HG03196 (cell line): ENCODE data around the gene CAPN8.

Experiments
- ATAC-seq: cut with Tn5 transposase; IDR thresholded peaks from one replicate; pipeline ENCODE4 v1.9.1; 2021; ENCODE audit not compliant: unreplicated experiment

The CAPN8 gene

DNA sequence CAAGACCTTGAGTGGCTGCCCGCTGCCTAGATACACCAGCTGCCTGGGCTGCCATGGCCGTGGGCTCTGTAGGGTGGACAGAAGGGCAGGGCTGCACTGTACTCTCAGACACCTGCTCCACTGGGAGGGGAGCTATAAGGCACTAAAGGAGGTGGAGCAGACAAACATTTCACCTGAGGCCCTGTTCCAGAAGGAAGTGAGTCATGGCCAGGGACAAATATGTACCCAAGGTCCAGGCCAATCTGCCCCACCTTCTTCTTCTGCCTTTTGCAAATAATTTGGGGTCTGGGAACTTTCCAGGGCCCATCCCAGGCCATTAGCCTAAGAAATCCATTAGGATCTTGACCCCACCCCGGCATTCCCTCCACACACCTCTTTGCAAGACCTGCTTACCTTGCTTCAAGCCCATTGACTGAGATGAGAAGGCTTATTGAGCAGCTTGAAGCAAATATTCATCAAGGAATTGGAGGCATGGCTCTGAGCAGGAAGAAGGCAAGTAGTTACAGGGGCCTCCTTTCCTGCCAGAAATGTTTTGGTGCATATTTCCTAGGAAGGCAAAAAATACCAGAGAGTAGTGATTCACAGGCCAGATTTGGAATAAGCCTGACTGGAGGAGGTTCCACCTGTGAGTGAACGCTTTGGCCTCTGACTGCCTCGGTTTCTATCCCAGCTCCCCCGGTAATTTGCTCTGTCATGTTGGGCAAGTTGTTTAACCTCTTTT is at the start of gene CAPN8:
Gene CAPN8, minus strand, starts transcription at position 110 of the 721 bp plus-strand sequence. Its CDS starts 55 bp downstream, at position 55.
- ATAC-seq, result no peak

DNA sequence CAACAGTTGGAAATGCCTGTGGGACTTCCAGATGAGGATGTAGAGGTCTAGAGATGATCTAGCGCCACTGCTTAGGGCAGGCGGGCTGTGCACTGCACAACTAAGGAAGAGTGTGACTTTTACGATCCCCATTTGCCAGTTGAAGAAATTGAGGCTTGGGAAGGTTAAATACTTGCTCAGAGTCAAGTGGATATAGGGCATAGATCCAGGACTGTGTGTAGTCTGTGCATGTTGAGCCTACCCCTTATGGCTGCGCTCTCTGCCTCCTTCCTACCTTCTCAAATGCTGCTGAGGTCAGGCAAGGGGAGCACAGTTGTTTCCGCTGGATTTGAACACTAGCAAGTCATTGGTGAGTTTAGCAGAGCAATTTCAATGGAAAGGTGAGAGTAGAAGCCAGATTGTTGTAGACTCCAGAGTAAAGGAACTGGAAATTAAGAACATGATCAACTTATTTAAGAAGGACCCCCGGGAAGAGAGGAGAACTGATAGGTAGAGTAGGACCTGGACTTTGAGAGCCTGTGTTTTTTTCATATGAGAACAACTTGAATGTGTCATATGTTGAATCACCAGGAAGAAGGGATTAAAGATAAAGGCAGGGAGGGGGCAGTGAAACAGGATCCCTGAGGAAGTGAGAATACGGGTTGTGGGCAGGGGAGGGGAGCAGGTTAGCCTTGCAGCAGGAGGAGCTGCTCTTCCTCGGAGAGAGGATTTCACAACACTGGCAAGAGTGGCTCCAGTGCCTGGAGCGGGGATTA is 49.5 kb upstream of the CAPN8 start:
- ATAC-seq, result no peak

GRCh38 chr1:223714421-223714724 is 48.9 kb upstream of the CAPN8 start:
- ATAC-seq, result no peak

DNA sequence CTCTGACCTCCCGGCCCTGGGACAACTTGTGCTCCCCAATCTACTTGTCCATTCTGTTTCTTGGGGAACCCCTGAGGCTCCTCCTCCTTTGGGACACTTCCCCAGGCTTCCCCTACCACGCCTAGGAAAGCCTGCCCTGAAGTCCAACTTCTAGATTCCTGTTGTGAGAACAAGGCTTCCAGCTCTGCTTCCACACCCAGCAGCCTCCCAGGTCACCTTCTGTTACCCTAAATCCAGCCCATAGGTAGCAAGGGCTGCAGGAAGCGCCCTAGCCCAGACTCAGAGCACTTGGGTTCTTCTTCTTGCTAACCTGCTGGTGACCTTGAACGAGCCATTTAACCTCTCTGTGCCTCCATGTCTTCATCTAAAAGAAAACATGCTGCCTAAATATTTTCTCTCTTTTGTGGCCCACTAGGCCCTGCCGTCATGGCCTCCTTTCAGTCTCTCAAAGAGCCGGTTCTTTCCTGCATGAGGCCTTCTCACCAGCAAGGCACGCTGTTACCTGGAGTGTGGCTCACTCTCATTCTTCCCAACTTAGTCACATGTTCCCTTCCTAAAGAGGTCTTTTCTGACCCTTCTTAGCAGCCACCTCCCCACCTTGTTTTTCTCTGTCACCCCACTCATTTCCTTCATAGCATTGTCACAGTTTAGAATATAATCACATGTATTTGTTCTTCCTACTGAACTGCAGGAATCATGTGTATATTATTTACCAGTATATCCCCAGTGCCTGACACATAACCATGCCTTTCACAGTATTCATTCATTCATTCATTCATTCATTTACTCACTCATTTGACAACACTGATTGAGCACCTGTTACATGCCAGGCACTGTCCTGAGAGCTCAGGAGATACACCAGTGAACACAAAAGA is 48.3 kb upstream of the CAPN8 start:
- no peak for ATAC-seq

GRCh38 chr1:223712850-223713474 is 47.5 kb upstream of the CAPN8 start:
- peak; percentile 30 for ATAC-seq

- ATAC-seq, result peak; percentile 61
These were observed 46.8 kb upstream of the CAPN8 start, which contains the start of gene CAPN2 for GRCh38 chr1:223712194-223712849. TSS of gene CAPN2 (plus strand) at chr1:223712539. CDS start at chr1:223712641, 102 bp downstream.

GRCh38 chr1:223711747-223712193 is 46.3 kb upstream of the CAPN8 start:
- ATAC-seq, result no peak

GRCh38 chr1:223711173-223711572 is 45.7 kb upstream of the CAPN8 start:
- ATAC-seq, result no peak

GRCh38 chr1:223710179-223711133 is 45.0 kb upstream of the CAPN8 start:
- ATAC-seq, result no peak

- no peak for ATAC-seq
These were observed 44.1 kb upstream of the CAPN8 start for GRCh38 chr1:223709598-223709997.

- ATAC-seq, result no peak
These were observed 43.3 kb upstream of the CAPN8 start for GRCh38 chr1:223708651-223709268.

- ATAC-seq, result no peak
These were observed 42.5 kb upstream of the CAPN8 start for GRCh38 chr1:223708001-223708359.

DNA sequence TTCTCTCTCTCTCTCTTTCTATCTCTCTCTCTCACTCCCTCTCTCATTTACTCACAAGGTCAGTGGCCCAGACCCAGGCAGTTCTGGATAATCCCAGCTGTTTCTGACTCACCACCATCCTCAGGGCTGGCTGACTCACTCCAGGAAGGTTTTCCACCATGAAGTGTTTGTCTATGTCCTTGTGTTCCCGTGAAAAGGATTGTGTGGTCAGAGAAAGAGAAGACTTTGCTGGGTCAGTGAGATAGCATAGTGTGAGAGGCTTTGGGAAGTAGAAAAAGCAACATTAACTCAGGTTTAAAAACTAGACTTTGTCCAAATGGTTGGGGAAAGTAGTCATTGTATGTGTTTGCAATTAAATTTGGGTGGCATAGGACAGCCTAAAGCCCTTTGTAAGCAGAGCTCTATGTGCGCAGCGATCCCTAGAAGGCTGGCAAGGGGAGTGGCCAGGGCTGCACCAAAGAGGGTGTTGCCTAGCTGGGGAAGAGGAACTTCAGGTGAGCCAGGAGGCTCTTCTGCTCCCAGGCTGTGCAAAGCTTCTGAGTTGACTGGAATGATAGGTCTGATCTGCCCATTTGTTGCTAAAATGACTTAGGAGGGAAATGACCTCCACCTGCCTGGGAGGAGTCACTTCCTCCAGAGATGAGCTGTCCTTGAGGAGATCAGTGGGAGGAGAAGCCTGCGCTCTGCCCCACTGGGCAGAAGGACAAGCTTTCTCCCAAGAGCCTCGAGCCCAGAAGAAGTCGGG is 41.9 kb upstream of the CAPN8 start:
- no peak for ATAC-seq

DNA sequence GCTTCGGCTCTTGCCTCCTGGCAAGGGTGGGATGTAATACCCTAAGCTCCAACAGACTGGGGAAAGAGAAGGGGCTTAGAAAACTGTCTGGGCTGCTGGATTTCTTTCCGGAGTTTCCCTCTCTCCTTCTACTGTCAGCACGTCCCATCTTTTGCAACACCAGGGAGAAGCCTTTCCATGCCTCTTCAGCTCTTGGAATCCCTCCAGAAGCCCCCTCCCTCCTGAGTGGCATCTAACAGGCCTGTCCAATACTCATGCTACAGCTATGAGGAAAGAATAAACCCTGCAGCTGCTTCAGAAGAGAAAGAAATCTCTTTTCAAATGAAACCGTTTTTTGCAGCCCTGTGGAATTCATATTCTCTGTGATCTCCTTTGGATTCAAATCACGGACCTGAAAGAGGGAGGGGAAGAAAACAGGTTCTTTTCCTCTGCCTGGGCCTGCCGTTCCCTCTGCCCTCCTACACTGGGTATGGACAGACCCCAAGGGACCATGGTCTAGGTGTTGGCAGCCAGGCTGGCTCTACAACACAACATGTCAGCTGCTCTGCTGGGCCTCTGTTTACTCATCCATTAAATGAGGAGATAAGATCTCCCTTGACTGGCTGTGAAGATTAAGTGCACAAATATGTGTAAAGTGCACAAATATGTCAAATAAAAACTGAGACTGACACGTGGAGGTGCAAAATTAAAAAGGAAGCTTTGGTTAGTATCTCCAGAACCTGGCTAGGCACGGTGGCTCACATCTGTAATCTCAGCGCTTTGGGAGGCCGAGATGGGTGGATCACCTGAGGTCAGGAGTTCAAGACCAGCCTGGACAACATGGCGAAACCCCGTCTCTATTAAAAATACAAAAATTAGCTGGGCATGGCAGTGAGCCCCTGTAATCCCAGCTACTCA is 40.8 kb upstream of the CAPN8 start:
- ATAC-seq, result no peak

DNA sequence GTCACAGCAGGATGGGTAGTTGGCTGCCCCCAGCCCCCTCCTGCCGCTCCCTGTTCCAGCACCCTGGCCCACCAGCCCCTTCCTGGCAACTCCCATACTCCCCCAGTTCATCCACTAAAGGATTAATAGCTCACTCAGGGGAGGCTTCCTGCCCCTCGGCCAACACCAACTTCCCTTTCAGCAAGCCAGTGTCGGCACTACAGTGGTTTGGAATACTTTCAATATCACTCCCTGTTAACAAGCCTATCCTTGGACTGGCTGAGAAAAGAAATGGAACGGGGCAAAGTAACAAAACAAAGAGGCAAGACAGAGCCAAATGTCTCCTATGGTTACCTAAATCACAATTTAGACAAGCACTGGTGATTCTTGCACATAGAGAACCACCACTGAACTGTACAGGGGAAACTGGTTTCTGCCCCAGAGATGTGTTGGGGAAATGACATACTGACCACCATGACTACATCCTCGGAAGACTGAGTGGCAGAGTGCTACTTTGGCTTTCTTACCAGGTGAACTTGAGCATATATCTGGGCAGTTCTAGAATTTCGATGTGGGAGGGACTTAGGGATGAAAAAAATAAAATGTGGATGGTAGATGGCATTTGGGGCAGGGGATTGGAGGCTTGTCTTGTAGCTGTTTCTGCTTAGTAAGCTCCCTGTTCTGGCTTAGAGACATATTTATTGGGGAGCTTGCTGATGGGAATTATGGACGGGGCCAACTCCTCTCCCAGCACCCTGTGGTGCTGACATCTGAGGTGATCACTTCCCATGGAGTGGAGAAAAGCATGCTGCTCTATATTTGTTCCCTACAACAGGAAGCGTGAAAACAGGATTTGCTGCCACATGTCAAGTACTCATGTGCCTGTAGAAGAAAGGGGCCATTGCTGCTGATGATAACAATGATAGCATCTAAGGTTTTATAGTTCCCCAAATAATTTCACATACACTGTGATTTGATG is 39.7 kb upstream of the CAPN8 start:
- no peak for ATAC-seq

DNA sequence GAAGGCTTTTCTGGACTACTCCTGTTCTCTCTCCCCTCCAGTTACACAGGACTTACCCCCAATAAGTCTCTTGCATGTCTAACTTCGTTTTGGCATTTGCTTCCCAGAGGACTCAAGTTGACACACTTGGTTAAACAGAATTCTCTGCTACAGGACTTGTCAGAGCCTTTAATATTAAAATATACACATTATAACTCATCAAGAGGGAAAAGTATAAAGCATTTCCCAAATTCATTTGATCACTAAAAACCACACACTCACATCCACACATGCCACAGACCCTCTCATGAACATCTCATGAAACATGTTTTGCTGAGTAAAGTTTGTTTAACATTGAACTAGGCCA is 38.1 kb upstream of the CAPN8 start:
- ATAC-seq, result no peak
